T-helper 2 cell treated with Interferon-gamma antibody and Interleukin-4, amounts not matched to agents 100 ng/mL and 5 ng/mL, for 36 hours (primary cell): ENCODE data around the gene SHANK1. TPM values are rescaled to one million over a fixed set of nuclear protein-coding genes. Genes with fewer than 3 reads are reported as not detected.

Experiments
- intact Hi-C: fragments of 100-400 bp; cut with micrococcal nuclease; formaldehyde crosslinking; loops from one replicate; pipeline ENCODE4 v1.15.1; 2023
- total RNA-seq: library from RNA; stranded (reverse); gene quantifications from 2 replicates; pipeline ENCODE4 v1.2.3, GENCODE V29; 2022

SHANK1 gene
- total RNA-seq, 1 donor from 2014 or later = not detected

DNA sequence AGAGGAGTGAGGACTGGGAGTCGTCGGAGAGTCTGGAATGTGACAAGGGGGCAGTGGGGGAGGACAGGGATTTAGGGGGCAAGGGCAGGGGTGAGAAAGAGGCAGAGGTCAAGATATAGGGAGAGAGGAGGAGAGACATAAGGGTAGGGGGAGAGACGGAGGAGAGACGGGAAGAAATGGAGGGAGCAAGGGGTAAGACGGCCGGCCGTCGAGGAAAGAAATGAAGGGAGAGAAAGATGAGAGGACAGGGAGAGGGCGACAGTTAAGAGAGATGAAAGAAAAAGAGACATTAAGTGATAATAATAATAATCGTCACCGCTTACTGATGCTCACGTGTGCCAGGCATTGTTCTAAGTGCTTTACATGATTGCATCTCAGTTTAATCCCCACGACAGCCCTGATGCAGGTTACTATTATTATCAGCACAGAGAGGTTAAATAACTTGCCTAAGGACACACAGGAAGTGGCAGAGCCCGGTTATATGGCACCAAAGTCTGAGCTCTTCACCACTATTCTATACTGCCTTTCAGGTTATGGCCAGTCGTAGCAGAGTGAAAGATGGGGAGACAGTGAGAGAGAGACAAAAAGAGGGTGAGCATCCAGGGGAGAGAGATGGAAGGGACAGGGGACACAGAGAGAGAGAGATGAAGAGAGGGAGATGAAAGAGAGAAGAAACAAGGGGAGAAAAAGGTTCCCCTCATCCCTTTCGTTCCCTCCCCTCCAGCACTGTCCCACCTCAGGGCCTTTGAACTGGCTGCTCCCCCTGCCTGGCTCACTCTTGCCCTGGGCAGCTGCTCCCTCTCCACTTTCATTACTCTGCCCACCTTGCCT is 56.7 kb downstream of the SHANK1 start:
- intact Hi-C loops = no loop called here

DNA sequence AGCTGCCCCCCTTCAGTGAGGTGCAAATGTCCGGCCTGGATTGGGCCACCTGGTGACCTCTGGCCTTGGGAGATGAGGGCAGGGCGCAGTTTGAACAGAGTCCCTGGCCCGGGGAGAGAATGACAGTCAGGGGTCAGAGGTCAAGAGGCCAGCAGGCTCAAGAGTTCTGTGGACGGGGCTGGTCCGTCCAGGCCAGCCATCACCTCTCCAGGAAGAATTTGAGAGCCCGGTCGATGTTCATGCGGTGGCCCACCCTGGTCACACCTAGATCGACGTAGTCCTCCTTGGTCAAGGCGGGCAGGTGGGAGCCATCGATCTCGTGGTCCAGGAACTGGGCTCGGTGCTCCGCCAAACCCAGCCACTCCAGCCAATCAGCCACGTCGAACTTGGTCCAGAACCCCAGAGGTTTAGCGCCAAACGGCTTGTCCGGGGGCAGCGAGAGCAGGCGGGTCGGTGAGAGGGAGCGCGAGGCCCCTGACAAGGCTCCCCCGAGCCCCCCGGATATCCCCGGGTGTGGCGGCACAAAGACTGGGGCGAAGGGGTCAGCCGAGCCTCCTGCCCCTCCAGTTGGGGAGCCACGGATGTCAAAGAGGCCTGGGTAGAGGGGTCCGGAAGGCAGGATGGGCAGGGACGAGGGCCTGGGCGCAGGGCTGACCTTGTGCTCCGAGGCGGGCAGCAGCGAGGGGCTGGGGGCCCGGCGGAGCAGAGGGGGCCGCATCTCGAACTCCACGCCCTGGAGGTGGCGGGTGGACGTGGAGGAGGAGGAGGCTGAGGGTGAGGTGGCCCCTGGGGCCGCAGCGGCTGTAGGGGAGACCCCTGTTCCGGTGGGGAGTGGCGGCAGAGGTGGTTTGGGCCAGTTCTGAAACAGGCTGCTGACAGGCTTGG is 57.6 kb downstream of the SHANK1 start:
- intact Hi-C loops = no loop called here

DNA sequence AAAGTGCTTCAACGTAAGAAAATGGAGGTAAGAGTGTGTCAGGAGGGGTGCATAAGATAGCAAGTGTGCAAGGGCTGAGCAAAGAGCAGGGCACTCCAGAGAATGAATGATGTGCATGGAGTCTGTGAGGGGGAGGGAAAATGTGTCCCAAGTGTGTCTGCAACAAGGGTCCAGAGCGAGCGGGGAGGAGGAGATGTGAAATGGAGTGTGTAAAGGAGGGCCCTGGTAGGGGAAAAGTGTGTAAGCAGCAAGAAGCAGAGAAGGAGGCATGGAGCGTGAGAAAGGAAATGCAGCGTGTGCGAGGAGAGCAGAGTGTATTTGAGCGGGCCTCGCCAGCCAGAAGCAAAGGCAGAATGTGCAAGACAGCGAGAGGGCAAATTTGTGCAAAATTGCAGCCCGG is 58.6 kb downstream of the SHANK1 start:
- intact Hi-C loops = no loop called here

DNA sequence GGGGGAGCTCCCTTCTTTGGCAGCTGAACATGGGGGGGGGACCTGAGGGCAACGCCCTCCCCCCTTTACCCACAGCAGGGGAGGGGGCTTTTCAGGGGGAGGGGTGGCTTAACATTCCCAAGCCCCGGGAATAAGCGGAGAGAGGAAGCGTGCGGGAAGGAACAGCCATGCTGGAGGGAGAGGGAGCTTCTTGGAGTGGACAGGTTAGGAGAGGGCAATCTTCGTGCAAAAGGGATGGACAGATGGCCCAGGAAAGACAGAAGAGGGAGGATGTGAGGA is 59.6 kb downstream of the SHANK1 start:
- intact Hi-C loops = no loop called here

DNA sequence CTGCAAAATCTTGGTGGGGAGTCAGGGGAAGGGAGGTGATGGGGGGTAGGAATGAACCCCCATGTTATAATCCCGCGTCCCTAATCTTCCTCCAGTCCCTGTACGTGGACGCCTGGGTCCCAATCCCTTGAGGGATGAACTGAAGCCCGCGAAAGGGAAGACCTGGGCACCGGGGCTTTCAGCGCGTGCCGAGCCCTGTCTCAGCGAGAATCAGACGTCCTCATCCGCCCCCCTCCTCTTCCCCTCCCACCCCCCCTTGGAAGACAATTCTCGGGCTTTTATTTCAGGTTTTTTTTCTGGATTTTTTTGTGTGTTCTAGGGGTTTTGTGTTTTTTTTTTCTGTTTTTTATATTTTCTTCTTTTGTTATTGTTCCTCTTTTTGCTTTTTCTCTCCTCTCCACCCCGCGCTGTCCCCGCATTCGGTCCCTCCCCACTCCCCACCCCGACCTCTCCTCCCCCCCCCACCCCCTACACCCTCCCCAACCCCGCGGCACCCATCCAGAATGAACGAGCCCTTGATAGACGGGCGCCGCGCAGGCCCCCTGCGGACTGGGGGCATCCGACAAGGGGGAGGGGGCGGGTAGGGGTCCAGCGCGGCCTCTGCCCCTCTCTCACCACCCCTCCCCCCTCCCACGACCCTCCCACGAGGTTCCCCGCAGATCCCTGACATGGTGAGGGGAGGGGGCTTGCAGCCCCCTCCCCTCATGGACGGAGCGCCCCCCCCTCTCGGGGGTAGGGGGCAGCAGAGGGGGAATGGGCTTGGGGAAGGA is 60.1 kb downstream of the SHANK1 start:
- intact Hi-C loops = loop anchor here (2.0 kb wide), 1 partner anchor 65 kb away; no protein-coding TSS in a partner anchor

DNA sequence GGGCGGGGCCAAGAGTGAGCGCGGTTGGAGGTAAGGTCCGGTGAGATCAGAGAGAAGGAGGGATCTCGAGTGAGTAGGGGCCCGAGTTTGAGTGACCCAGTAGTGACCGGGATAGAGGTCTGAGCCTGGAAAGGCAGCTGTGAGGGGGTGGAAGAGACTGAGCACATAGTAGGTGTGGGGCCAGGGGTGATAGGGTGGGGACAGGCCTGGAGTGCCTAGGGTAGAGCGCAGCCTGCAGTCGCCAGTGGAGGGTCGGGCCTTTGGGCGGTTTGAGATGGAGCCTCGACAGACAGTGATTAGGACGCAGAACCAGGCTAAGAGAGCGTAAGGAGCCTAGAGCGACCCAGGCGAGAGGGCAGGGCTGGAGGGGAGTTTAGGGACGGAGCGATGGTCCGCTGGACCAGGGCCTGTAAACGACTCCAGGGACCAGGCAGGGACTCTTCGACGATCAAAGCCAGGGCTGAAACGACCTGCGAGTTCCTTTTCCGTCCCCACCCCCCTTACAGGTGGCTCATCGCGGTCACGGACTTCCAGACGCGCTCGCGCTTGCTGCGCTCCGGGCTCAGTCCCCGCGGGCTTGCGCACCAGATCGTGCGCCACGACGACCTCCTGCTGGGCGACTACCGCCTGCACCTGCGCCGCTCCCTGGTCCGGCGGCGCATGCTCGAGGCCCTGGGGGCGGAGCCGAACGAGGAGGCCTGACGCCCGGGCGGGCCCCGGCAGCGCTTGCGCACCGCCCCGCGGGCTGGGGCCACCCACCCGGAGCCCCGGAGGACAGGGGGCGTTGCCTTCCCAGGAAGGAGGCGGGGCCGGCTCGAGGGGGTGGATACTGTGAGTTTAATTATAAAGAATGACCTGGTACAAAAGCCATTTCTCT is 60.9 kb downstream of the SHANK1 start:
- intact Hi-C loops = loop anchor here (2.0 kb wide), 1 partner anchor 66 kb away; no protein-coding TSS in a partner anchor

DNA sequence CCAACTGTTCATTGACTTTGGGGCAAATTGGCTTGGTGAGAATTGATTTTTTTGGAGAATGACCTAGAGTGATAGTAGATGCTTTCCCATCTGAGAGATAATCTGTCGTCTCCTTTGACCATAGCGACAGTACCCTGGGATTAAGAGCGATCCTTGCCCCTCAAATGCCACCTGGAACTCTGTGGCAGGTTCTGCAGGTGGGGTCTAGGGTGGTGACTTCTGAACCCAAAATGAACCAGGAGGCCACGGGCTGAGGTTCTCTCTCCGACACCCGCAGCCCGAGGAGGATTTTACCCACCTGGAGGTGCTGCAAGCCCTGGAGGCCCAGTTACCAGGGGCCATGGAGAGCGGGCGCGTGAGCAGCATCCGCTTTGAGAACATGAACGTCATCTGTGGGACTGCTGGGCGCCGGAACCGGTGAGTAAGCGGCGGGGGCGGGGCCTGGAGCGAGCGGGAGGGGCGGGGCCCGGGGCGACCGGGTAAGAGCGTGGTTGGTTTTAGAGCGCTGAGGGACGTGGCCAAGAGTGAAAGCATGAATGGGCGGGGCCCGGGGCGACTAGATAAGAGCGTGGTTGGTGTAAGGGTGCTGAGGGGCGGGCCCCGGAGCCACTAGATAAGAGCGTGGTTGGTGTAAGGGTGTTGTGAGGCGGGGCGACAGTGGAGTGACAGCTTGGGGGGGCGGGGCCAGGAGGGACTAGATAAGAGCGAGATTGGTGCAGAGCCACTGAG is 61.7 kb downstream of the SHANK1 start:
- intact Hi-C loops = loop anchor here (2.0 kb wide), 1 partner anchor 67 kb away; no protein-coding TSS in a partner anchor

DNA sequence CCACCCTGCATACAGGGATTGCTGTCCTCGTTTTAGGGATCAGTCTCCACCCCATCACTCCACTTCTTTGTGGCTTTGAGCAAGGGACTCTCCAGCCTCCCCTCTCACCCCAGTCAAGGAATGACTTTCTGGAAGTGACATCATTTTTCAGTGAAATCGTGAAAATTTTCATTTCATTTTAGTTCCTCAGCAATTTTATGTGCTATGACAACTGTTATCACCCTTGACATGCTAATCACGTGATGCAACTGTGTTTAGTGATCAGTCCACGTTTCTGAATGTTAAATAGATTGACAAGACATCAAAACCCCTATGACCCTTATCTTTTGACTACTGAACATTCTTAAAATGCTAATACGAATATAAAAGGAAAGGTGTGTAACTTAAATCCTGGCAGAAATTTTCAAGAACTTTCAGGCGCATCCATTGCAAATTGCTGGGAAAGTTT is 62.4 kb downstream of the SHANK1 start:
- intact Hi-C loops = no loop called here

DNA sequence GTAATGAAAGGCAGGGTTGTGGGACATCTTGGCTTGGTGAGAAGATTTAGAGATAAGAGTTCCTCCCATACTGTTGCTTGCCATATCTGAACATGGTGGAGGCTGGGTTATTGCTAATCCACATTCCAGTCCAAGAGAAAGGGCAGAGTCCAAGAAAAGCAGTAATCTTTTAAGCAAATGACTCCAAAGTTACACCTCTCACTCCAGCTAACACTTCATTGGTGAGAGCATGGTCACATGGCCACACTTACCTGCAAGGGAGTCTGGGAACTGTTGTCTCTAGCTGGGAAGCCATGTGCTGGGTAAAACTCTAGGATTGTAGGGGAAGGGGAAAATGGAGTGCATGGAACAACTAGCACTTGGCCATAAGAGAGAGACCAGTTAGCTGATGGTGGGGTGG is 64.7 kb downstream of the SHANK1 start:
- intact Hi-C loops = no loop called here

DNA sequence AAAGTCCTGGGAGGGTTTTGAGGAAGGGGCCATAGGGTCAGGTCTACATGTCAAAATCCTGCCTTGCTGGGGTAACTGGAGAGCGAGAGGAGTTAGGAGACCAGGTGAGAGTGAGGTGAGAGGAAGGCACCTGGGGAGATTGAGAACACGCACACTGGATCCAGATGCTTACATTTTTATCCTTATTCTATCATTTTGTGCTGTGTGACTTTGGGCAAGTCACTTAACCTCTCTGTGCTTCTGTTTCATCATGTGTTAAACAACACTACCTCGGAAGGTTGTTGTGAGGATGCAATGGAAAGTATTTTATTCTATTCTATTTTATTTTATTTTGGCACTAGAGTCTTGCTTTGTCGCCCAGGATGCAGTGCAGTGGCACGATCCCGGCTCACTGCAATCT is 66.9 kb downstream of the SHANK1 start:
- intact Hi-C loops = no loop called here

DNA sequence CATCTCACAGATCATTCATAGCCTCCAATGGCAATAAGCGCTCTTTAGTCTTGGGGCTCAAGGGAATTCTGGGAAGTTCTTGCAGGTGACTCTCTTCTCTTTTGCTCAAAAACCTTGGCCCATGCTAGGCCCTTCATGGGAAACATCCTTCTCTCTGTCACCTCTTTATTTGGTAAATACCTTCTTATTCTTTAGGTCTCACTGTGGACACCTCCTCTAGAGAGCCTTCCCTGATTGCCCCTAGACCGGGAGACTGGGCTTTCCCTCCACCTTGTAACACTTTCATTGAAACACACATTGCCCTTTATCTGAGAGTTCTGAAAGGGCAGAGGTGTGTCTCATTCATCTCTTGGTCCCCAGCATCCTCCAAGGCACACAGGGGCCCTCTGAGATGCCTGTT is 68.4 kb downstream of the SHANK1 start:
- intact Hi-C loops = no loop called here

DNA sequence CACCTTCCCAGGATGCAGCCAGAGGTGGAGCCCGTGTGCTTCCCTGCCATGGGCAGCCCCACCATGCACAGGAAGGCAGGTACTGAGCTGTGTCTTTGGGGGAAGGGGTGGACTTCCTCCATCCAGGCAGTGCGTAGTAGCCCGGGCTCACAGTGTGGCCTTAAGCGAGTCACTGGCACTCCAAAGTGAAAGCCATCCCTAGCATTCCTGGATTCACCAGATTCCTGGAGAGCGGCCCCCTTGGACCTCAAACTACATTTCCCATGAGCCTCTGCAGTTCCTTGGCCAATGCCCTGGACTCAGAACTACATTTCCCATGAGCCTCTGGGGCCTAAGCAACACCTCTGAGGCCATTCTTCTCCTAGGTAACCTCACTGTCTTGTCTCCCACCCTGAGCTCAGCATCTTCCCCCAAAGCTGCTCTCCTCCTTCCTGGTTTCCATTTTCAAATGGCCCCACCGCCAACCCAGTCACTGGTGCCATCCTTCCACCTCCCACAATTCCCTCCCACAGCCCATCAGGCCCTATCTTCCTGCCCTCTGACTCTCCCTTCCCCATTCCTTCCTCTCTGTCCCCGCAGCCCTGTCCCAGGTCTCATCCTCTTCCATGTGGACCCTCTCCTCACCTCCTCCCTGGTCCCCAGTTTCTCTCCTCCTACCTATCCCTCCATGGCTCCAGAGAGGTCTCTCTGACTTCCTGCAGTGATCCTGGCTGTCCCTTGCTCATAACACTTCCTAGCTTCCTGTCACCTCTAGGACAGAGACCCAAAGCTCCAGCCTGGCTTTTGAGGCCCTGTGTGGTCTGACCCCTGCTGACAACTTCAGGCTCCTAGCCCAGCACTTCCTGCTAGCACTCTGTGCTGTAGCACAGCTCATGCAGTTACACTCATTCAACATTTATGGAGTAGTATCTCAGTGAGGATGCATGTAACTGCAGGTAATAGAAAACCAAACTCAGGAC is 69.9 kb downstream of the SHANK1 start, which contains the start of gene C19orf81:
C19orf81 (plus strand) TSS at position 13 of the 959 bp plus-strand sequence; CDS start at position 13, 0 bp downstream.
- intact Hi-C loops = no loop called here

DNA sequence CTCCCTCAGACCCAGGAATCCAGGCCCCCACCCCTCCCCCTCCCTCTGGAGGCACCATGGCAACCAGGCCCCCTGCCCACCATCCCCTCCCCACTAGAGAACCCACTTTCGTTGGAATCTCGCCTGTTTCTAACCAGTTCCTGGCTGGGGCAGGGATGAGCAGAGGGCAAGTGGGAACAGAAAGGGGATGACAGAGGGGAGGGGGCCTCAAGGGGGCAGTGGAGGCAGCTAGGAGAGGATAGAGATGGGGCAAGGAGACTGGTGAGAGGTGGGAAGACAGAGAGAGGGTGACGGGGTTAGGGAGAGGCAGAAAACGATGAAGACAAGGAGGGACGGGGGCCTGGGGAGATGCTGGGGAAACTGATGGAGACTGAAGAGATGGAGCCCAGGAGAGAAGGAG is 70.9 kb downstream of the SHANK1 start:
- intact Hi-C loops = no loop called here

DNA sequence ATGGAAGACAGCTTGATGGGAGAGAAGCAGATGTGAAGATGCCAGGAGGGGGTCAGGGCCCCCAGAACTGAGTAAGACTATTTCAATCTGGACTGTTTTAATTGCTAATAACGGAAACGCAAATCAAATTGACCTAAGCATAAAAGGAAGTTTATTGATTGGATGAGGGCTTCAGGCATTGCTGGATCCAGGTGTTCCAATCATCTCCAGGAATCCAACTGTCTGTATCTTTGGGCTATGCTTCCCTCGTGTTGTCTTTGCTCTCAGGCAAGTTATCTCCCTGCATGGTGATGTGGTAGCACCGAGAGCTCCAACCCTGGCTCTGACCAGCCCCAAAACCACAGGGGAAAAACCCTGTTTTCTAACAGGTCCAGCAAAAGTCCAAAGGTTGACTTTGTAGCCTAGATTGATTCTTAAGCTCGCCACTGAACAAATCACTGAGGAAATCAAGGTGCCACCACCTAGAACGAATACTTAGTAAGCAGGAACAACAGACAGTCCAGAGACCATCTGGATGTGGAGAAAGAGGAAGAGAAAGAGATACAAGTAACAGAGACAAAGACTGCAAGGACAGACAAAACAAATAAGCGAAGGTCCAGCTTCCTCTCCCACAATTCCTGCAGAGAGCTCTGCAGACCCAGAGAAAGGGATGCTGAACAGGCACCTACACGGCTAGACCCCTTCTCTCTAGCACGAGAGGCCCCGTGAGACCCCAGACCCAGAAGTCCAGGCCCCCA is 71.6 kb downstream of the SHANK1 start:
- intact Hi-C loops = no loop called here

DNA sequence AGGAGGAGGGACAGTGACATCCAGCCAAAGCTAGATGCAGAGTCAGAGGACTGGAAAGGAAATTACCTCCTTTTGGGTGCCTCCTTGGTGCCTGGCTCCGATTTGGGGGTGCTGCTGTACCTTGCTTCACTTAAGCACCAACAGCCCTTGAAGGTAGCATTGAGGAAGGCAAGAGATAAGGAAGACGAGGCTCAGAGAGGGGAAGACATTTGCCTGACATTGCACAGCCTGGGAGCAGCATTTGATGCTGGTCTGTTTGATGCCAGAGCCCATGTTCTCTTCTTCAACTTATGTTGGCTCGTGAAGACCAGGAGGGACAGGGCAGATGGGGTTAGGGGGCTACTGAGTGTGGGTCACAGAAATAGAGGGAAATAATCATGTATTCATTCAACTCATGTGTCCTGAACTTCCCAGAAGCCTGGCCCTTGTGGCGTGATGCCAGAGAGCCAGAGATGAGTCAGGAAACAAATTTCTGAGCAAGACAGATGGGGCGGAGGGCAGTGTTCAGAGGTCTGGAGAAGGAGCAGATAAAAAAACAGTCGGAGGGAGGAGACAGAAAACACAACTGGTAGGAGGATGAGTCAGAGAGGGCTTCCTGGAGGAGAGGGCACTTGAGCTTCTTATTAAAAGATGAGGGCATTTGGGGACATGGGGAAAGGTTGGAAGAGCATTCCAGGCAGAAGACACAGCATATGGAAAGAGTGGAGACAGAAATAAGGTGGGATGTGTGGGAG is 73.4 kb downstream of the SHANK1 start:
- intact Hi-C loops = no loop called here

DNA sequence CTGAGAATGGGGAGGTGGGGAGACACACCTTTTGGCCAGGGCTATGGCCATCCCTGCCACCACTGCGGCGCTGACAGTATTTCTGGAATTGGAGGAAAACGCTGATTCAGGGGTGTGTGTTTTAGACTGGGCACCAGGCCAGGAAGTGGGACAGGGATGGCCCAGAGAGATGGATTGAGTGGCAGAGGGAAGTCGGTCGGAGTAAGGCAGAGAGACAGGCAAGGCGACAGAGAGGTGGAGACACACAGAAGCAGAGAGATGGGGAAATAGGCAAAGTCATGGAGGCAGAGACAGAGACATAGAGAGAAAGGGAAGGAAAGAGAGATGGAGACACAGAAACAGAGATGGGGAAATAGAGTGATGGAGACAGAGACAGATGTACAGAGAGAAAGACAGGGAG is 74.5 kb downstream of the SHANK1 start:
- intact Hi-C loops = no loop called here

DNA sequence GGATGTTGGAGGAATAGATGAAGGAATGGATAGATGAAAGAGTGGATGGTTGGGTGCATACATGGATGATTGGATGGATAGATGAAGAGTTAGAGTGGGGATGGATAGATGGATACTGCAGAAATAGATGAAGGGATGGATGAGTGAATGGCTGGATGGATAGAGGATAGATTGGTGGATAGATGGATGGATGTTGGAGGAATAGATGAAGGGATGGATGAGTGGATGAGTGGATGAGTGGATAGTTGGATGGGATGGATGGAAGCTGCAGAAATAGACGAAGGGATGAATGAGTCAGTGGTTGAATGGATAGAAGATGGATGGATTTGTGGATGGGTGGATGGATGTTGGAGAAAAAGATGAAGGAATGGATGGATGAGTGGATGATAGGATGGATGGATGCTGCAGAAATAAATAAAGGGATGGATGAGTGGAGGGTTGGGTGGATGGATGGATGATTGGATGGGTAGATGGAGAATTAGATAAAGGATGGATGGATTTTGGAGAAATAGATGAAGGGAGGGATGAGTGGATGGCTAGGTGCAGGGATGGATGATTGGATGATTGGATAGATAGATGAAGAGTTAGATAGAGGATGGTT is 75.2 kb downstream of the SHANK1 start:
- intact Hi-C loops = no loop called here
